OCI-LY3 (cell line): Measurements from ENCODE around the gene GPR132.

Experiments
- CTCF ChIP-seq: fragments of 200-600, 300-600 bp; sonication (generic); IDR thresholded peaks from 2 replicates; pipeline ENCODE4 v1.5.1; 2014; ENCODE audit warnings: antibody characterized with exemption, low read length, low read depth
- EZH2phosphoT487 ChIP-seq: fragments of 200-600 bp; shearing (Covaris generic); IDR thresholded peaks from 2 replicates; pipeline ENCODE4 v1.6.1; 2018; ENCODE audit warnings: antibody characterized with exemption, mixed run types, low read depth

- TF ChIP-seq CTCF (no peak), EZH2phosphoT487 (no peak)
Measured at GRCh38 chr14:105091517-105092170, 26.4 kb upstream of the GPR132 start.
